IMR-90 (cell line): ENCODE measurements around the gene PLA2G3. TPM values are rescaled to one million over a fixed set of nuclear protein-coding genes. Genes with fewer than 3 reads are reported as not detected.

Experiments used
- ATAC-seq: fragments of 200-7000 bp; cut with Tn5 transposase; 2 replicates; pipeline ENCODE4 v1.9.1; 2020; ENCODE audit warnings: low read depth, mild to moderate bottlenecking, moderate library complexity
- BruUV-seq: library from RNA; stranded (reverse); fragments of 400-500 nt; replicated peaks from 2 replicates; lab custom pipeline; 2021; lab: Mats Ljungman, UMichigan
- CTCF ChIA-PET: fragments of 300-600 bp; formaldehyde crosslinking; extraction: SDS; loops from one replicate; lab custom pipeline; 2021; ENCODE audit warnings: antibody characterized with exemption; lab: Yijun Ruan, JAX
- POLR2A ChIA-PET: fragments of 300-600 bp; sonication (Branson Sonifier 250); formaldehyde crosslinking; loops from one replicate; lab custom pipeline; 2022; ENCODE audit warnings: antibody characterized with exemption; ENCODE audit not compliant: unreplicated experiment; lab: Charles Lee
- DNase-seq: peaks from one replicate; pipeline ENCODE4 v3.0.0; 2013
- H2AFZ ChIP-seq: replicated peaks from 2 replicates; pipeline ENCODE3; 2013; ENCODE audit warnings: low read length, mild to moderate bottlenecking; ENCODE audit not compliant: poor library complexity
- H2AK5ac ChIP-seq: 2 replicates; pipeline ENCODE4 v1.6.1; 2013; ENCODE audit warnings: low read depth, low read length, inconsistent platforms
- H2AK9ac ChIP-seq: replicated peaks from 2 replicates; pipeline ENCODE3; 2013; ENCODE audit warnings: mild to moderate bottlenecking, low read depth, low read length, moderate library complexity; ENCODE audit not compliant: poor library complexity
- H2BK120ac ChIP-seq: 2 replicates; pipeline ENCODE4 v1.6.1; 2013; ENCODE audit warnings: low read depth, low read length, inconsistent platforms
- H2BK15ac ChIP-seq: 3 replicates; pipeline ENCODE4 v1.6.1; 2013; ENCODE audit warnings: low read depth, low read length, inconsistent platforms
- H2BK20ac ChIP-seq: 2 replicates; pipeline ENCODE4 v1.6.1; 2013; ENCODE audit warnings: low read depth, mild to moderate bottlenecking, inconsistent platforms, low read length, moderate library complexity
- H2BK5ac ChIP-seq: 2 replicates; pipeline ENCODE4 v1.6.1; 2013; ENCODE audit warnings: mild to moderate bottlenecking, low read depth, low read length, inconsistent platforms; ENCODE audit not compliant: poor library complexity, severe bottlenecking
- H3K14ac ChIP-seq: replicated peaks from 2 replicates; pipeline ENCODE4 v1.6.1; 2013; ENCODE audit warnings: low read depth, low read length, inconsistent platforms
- H3K18ac ChIP-seq: 2 replicates; pipeline ENCODE4 v1.6.1; 2013; ENCODE audit warnings: low read depth, low read length, control low read depth
- H3K23ac ChIP-seq: 2 replicates; pipeline ENCODE4 v1.6.1; 2013; ENCODE audit warnings: low read depth, low read length, inconsistent platforms
- H3K27ac ChIP-seq: 2 replicates; pipeline ENCODE4 v1.5.1; 2013; ENCODE audit warnings: mild to moderate bottlenecking, control low read depth, low read length; ENCODE audit not compliant: insufficient read depth
- H3K27me3 ChIP-seq: 2 replicates; pipeline ENCODE4 v1.6.1; 2013; ENCODE audit warnings: low read length; ENCODE audit not compliant: control insufficient read depth, insufficient read depth
- H3K36me3 ChIP-seq: 2 replicates; pipeline ENCODE4 v1.6.1; 2013; ENCODE audit warnings: low read length, mixed read lengths; ENCODE audit not compliant: control insufficient read depth, insufficient read depth
- H3K4ac ChIP-seq: 2 replicates; pipeline ENCODE4 v1.6.1; 2013; ENCODE audit warnings: low read depth, low read length, inconsistent platforms
- H3K4me1 ChIP-seq: 2 replicates; pipeline ENCODE4 v1.6.1; 2013; ENCODE audit warnings: low read length, mixed read lengths; ENCODE audit not compliant: control insufficient read depth, insufficient read depth
- H3K4me2 ChIP-seq: 2 replicates; pipeline ENCODE4 v1.6.1; 2013; ENCODE audit warnings: low read depth, mild to moderate bottlenecking, control low read depth, low read length, moderate library complexity
- H3K4me3 ChIP-seq: 2 replicates; pipeline ENCODE4 v1.5.1; 2013; ENCODE audit warnings: low read depth, mild to moderate bottlenecking, control low read depth, low read length, moderate library complexity; ENCODE audit not compliant: insufficient read depth
- H3K56ac ChIP-seq: 2 replicates; pipeline ENCODE4 v1.6.1; 2013; ENCODE audit warnings: low read length, inconsistent platforms; ENCODE audit not compliant: insufficient read depth; ENCODE audit errors: extremely low read depth
- H3K79me1 ChIP-seq, 2 experiments: 2 replicates each; pipeline ENCODE4 v1.6.1; 2013; ENCODE audit warnings: low read length in 2 of 2, inconsistent platforms in 1 of 2, low read depth in 1 of 2
- H3K9ac ChIP-seq: 2 replicates; pipeline ENCODE4 v1.6.1; 2013; ENCODE audit warnings: low read depth, low read length, control low read depth
- H3K9me1 ChIP-seq: 2 replicates; pipeline ENCODE4 v1.6.1; 2013; ENCODE audit warnings: low read length, inconsistent platforms; ENCODE audit not compliant: insufficient read depth
- H3K9me3 ChIP-seq: 2 replicates; pipeline ENCODE4 v1.6.1; 2013; ENCODE audit warnings: low read length; ENCODE audit not compliant: control insufficient read depth, insufficient read depth
- H4K20me1 ChIP-seq: 2 replicates; pipeline ENCODE4 v1.6.1; 2013; ENCODE audit warnings: low read length, inconsistent platforms; ENCODE audit not compliant: insufficient read depth
- H4K5ac ChIP-seq: 2 replicates; pipeline ENCODE4 v1.6.1; 2013; ENCODE audit warnings: mild to moderate bottlenecking, low read depth, low read length, control low read depth
- H4K8ac ChIP-seq, 2 experiments: 2 replicates each; pipeline ENCODE4 v1.6.1; 2013; ENCODE audit warnings: low read depth in 2 of 2, low read length in 2 of 2, control low read depth in 1 of 2, inconsistent platforms in 1 of 2
- H4K91ac ChIP-seq: 2 replicates; pipeline ENCODE4 v1.6.1; 2013; ENCODE audit warnings: low read depth, low read length, inconsistent platforms; ENCODE audit not compliant: insufficient read depth
- BHLHE40 ChIP-seq: fragments of 150-350 bp; IDR thresholded peaks from 2 replicates; pipeline ENCODE4 v1.6.1; 2016; ENCODE audit warnings: mild to moderate bottlenecking, low read depth, low read length
- CEBPB ChIP-seq: IDR thresholded peaks from 2 replicates; pipeline ENCODE4 v1.6.1; 2012; ENCODE audit warnings: low read depth, low read length, improper control_type of control experiment
- CHD1 ChIP-seq: IDR thresholded peaks from 2 replicates; pipeline ENCODE4 v1.6.1; 2012; ENCODE audit warnings: low read depth, low read length, improper control_type of control experiment
- CTCF ChIP-seq: conservative IDR thresholded peaks from 2 replicates; pipeline ENCODE4 v1.5.1; 2012; ENCODE audit warnings: mild to moderate bottlenecking, low read depth, low read length, improper control_type of control experiment
- ELK1 ChIP-seq: fragments of 150-350 bp; IDR thresholded peaks from 2 replicates; pipeline ENCODE4 v1.6.1; 2016; ENCODE audit warnings: low read depth, mild to moderate bottlenecking, low read length, moderate library complexity, borderline replicate concordance
- FOS ChIP-seq: fragments of 150-350 bp; IDR thresholded peaks from 2 replicates; pipeline ENCODE4 v1.6.1; 2016; ENCODE audit warnings: low read depth, low read length
- MAFK ChIP-seq: IDR thresholded peaks from 2 replicates; pipeline ENCODE4 v1.6.1; 2012; ENCODE audit warnings: low read depth, low read length, improper control_type of control experiment
- MAZ ChIP-seq: IDR thresholded peaks from 2 replicates; pipeline ENCODE4 v1.6.1; 2012; ENCODE audit warnings: low read depth, mild to moderate bottlenecking, low read length, improper control_type of control experiment, moderate library complexity, borderline replicate concordance
- NFE2L2 ChIP-seq: fragments of 150-350 bp; IDR thresholded peaks from 2 replicates; pipeline ENCODE4 v1.6.1; 2016; ENCODE audit warnings: low read depth, mild to moderate bottlenecking, low read length
- POLR2A ChIP-seq: IDR thresholded peaks from 2 replicates; pipeline ENCODE4 v1.6.1; 2012; ENCODE audit warnings: mild to moderate bottlenecking, low read depth, low read length
- RAD21 ChIP-seq: IDR thresholded peaks from 2 replicates; pipeline ENCODE4 v1.6.1; 2012; ENCODE audit warnings: low read length, improper control_type of control experiment
- RCOR1 ChIP-seq: IDR thresholded peaks from 2 replicates; pipeline ENCODE4 v1.6.1; 2012; ENCODE audit warnings: mild to moderate bottlenecking, low read length, improper control_type of control experiment; ENCODE audit not compliant: insufficient replicate concordance
- RFX5 ChIP-seq: IDR thresholded peaks from 2 replicates; pipeline ENCODE4 v1.8.0; 2012; ENCODE audit warnings: low read depth, mild to moderate bottlenecking, low read length, moderate library complexity
- SMC3 ChIP-seq: fragments of 150-350 bp; IDR thresholded peaks from 2 replicates; pipeline ENCODE4 v1.6.1; 2016; ENCODE audit warnings: low read depth, mild to moderate bottlenecking, antibody characterized with exemption, low read length, moderate library complexity
- USF2 ChIP-seq: fragments of 150-350 bp; IDR thresholded peaks from 2 replicates; pipeline ENCODE4 v1.6.1; 2017; ENCODE audit warnings: mild to moderate bottlenecking, antibody characterized with exemption, low read length, low read depth
- WGBS, 2 experiments: methylation state at CpG; one replicate each; pipeline versions ENCODE4 v1.1.5 to v1.1.7; 2013; ENCODE audit warnings: missing lambda C conversion rate in 2 of 2; ENCODE audit not compliant: insufficient read length in 1 of 2; ENCODE audit errors: extremely low coverage in 2 of 2; 5-methylcytosine and 5-hydroxymethylcytosine counted together
- dilution Hi-C: fragments of 300-500 bp; cut with HindIII; formaldehyde crosslinking; loops from one replicate; pipeline ENCODE4 v1.14.3; 2018; ENCODE audit warnings: low sequenced_read_pairs; ENCODE audit not compliant: unreplicated experiment
- in situ Hi-C: fragments of 300-500 bp; cut with MboI; formaldehyde crosslinking; loops from 3 replicates; pipeline ENCODE4 v1.14.3; 2019; ENCODE audit warnings: low sequenced_read_pairs, inconsistent platforms, mixed read lengths
- intact Hi-C: fragments of 100-400 bp; cut with micrococcal nuclease; formaldehyde crosslinking; loops from 2 replicates; pipeline ENCODE4 v1.10.0; 2022
- polyA plus RNA-seq, 3 experiments: library from polyadenylated mRNA; depleted of rRNA; stranded (reverse); fragments of >200 nt; gene quantifications; 2 replicates each; pipeline ENCODE4 v1.2.3, GENCODE V29; 2012; ENCODE audit warnings: low replicate concordance in 1 of 3
- total RNA-seq: library from RNA; depleted of rRNA; stranded (reverse); fragments of >200 nt; gene quantifications from 2 replicates; pipeline ENCODE4 v1.2.3, GENCODE V29; 2012

The PLA2G3 gene
- total and polyA plus RNA-seq, 2 of the 4 experiments (the other 2 are of a cell fraction), result under 0.01 to 0.12 TPM

GRCh38 chr22:31128156-31128555, 12.2 kb downstream of the PLA2G3 start:
- Histone ChIP-seq H3K23ac (no peak overlapping the region), H3K79me1 (peaks cover 0 to 4% of the 10 kb centered on the region in 2 experiments; a peak in 1 of 4 replicates), H3K4me2 (no peak overlapping the region), H3K9ac (no peak overlapping the region), H2BK15ac (no peak overlapping the region), H3K18ac (no peak overlapping the region), H2BK120ac (no peak overlapping the region), H3K4ac (no peak overlapping the region), H4K20me1 (no peaks in the 10 kb centered on the region), H2AFZ (no peak overlapping the region), H3K27me3 (no peaks in the 10 kb centered on the region; the same call in 1 of the 2 replicates), H4K5ac (no peak overlapping the region), H3K56ac (no peak overlapping the region), H4K91ac (no peak overlapping the region), H2BK5ac (no peak overlapping the region), H3K9me1 (no peaks in the 10 kb centered on the region), H2AK5ac (no peak overlapping the region), H3K4me3 (no peak overlapping the region), H3K27ac (no peak overlapping the region), H4K8ac (no peak overlapping the region), H3K36me3 (no peaks in the 10 kb centered on the region), H2BK20ac (no peak overlapping the region), H3K14ac (no peak overlapping the region), H3K9me3 (no peaks in the 10 kb centered on the region), H3K4me1 (no peaks in the 10 kb centered on the region), H2AK9ac (no peak overlapping the region)
- ATAC-seq (no peak), DNase-seq (no peak)
- in situ Hi-C loops, result no loop called here
- ChIA-PET POLR2A (no interaction called here), CTCF (no interaction called here)
- intact Hi-C loops, result no loop called here
- 82% methylated on average over 4 of the region's 7 CpGs; no CpG with 5 or more reads in 1 of the 2 experiments for WGBS, 2 experiments
- TF ChIP-seq FOS (no peak), SMC3 (no peak), POLR2A (no peak), ELK1 (no peak), RAD21 (no peak), MAFK (no peak), NFE2L2 (no peak), RFX5 (no peak), CTCF (no peak), CHD1 (no peak), MAZ (no peak), CEBPB (no peak), RCOR1 (no peak), BHLHE40 (no peak), USF2 (no peak)
- BruUV-seq, result no TSS peak
- dilution Hi-C loops, result no loop called here
